Vagina (tissue), 2 donors: ENCODE data around the gene ZBP1. TPM values are rescaled to one million over a fixed set of nuclear protein-coding genes. Genes with fewer than 3 reads are reported as not detected.

Experiments
- DNase-seq, 2 donors: peaks; one replicate each; pipeline ENCODE4 v3.0.0-alpha.2; 2017; ENCODE audit errors: extremely low spot score in 2 of 2
- H3K27ac ChIP-seq: fragments of 200-600 bp; sonication (generic); one replicate; pipeline ENCODE4 v1.5.1; 2019
- H3K27me3 ChIP-seq: fragments of 200-600 bp; sonication (generic); one replicate; pipeline ENCODE4 v1.5.1; 2019
- H3K36me3 ChIP-seq, 2 donors: fragments of 200-600 bp; sonication (generic); one replicate each; pipeline ENCODE4 v1.5.1; 2017 to 2019
- H3K4me1 ChIP-seq: fragments of 200-600 bp; sonication (generic); one replicate; pipeline ENCODE4 v1.5.1; 2019
- H3K4me3 ChIP-seq, 2 donors: fragments of 200-600 bp; sonication (generic); 1 replicate in 1 of 2; 2 replicates in 1 of 2; pipeline ENCODE4 v1.5.1; 2016 to 2019
- H3K9me3 ChIP-seq: fragments of 200-600 bp; sonication (generic); one replicate; pipeline ENCODE4 v1.5.1; 2019
- CTCF ChIP-seq, 3 experiments: fragments of 450-650 bp in 2 of 3; fragments of 200-600 bp in 1 of 3; sonication (generic) in 1 of 3; IDR thresholded peaks; one replicate each; pipeline ENCODE4 v1.5.1; 2017 to 2019; ENCODE audit warnings: antibody characterized with exemption in 3 of 3, mild to moderate bottlenecking in 2 of 3, moderate library complexity in 2 of 3
- POLR2A ChIP-seq, 2 donors: fragments of 450-650 bp; IDR thresholded peaks; one replicate each; pipeline ENCODE4 v1.6.1; 2017; ENCODE audit warnings: antibody characterized with exemption in 2 of 2, mild to moderate bottlenecking in 2 of 2, moderate library complexity in 2 of 2
- POLR2AphosphoS5 ChIP-seq, 2 donors: sonication (generic); formaldehyde crosslinking; IDR thresholded peaks; one replicate each; pipeline ENCODE4 v1.9.0; 2017; ENCODE audit warnings: antibody characterized with exemption in 2 of 2, mild to moderate bottlenecking in 2 of 2, low read depth in 1 of 2; ENCODE audit not compliant: insufficient read depth in 1 of 2
- intact Hi-C: fragments of 100-400 bp; cut with DNase I; formaldehyde crosslinking; loops from one replicate; pipeline ENCODE4 v1.15.1; 2023
- total RNA-seq: library from RNA; depleted of rRNA; stranded (reverse); fragments of >200 nt; gene quantifications from one replicate; pipeline ENCODE4 v1.2.3, GENCODE V29; 2016

The ZBP1 gene
- total RNA-seq, 1 donor from 2014 or later: 0.74 TPM

- Histone ChIP-seq H3K27ac (no peak overlapping the region), H3K4me3 (no peak overlapping the region), H3K36me3 (no peaks in the 10 kb centered on the region), H3K9me3 (no peaks in the 10 kb centered on the region), H3K27me3 (no peaks in the 10 kb centered on the region), H3K4me1 (peaks cover 20% of the 10 kb centered on the region)
- TF ChIP-seq POLR2AphosphoS5 (IDR thresholded peaks at IDR 0.05; ENCODE audit: insufficient read depth in 1 of 2, low read depth in 1 of 2): no peak
- TF ChIP-seq CTCF (IDR thresholded peaks at IDR 0.05): no peak
- no peak for TF ChIP-seq POLR2A (IDR thresholded peaks at IDR 0.05)
- intact Hi-C loops: no loop called here
- no peak for DNase-seq
Observed at GRCh38 chr20:57580478-57581201, 39.6 kb downstream of the ZBP1 start.

GRCh38 chr20:57579898-57580447, 40.3 kb downstream of the ZBP1 start:
- TF ChIP-seq POLR2AphosphoS5 (IDR thresholded peaks at IDR 0.05; ENCODE audit: insufficient read depth in 1 of 2, low read depth in 1 of 2): no peak
- TF ChIP-seq POLR2A (IDR thresholded peaks at IDR 0.05): no peak
- no peak for TF ChIP-seq CTCF (IDR thresholded peaks at IDR 0.05)
- H3K36me3 ChIP-seq: no peaks in the 10 kb centered on the region
- no peaks in the 10 kb centered on the region for H3K27me3 ChIP-seq
- no peak overlapping the region for H3K4me3 ChIP-seq
- intact Hi-C loops: no loop called here
- no peak for DNase-seq
- H3K9me3 ChIP-seq: no peaks in the 10 kb centered on the region
- H3K27ac ChIP-seq: no peak overlapping the region
- peaks cover 20% of the 10 kb centered on the region for H3K4me1 ChIP-seq

DNA sequence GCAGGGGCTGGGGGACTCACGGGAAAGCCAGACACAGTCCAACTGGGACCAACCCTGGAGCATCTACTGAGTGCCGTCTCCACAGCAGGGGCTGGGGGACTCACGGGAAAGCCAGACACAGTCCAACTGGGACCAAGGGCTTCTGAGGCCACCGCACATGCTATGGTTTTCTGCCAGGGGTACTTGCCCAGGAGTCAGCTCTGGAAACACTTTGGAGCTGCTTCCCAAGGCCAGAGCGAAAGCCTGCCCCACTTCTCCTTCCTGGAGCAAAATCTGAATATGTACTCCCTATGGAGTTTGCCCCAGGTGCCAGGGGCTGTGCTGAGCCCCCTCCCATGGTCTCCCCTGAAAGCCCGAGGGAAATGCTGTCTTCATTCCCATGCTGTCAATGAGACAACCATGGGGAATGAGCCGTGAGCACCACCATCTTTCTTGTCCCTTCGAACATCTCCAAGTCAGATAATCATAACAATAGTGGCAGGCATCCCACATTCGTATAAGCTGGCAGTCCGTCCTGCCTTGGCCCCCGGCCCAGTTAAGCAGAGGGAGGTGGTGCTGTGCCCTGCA, 40.8 kb downstream of the ZBP1 start:
- intact Hi-C loops: no loop called here
- no peak for DNase-seq
- H3K9me3 ChIP-seq: no peaks in the 10 kb centered on the region
- H3K4me3 ChIP-seq: no peak overlapping the region
- peaks cover 20% of the 10 kb centered on the region for H3K4me1 ChIP-seq
- H3K27ac ChIP-seq: no peak overlapping the region
- TF ChIP-seq CTCF (IDR thresholded peaks at IDR 0.05): no peak
- TF ChIP-seq POLR2A (IDR thresholded peaks at IDR 0.05): no peak
- no peak for TF ChIP-seq POLR2AphosphoS5 (IDR thresholded peaks at IDR 0.05; ENCODE audit: insufficient read depth in 1 of 2, low read depth in 1 of 2)
- H3K27me3 ChIP-seq: no peaks in the 10 kb centered on the region
- no peaks in the 10 kb centered on the region for H3K36me3 ChIP-seq

- intact Hi-C loops: no loop called here
- H3K36me3 ChIP-seq: no peaks in the 10 kb centered on the region
- no peaks in the 10 kb centered on the region for H3K27me3 ChIP-seq
- H3K4me1 ChIP-seq: peaks cover 20% of the 10 kb centered on the region
- no peak overlapping the region for H3K27ac ChIP-seq
- H3K4me3 ChIP-seq: no peak overlapping the region
- TF ChIP-seq POLR2A (IDR thresholded peaks at IDR 0.05) (no peak), CTCF (IDR thresholded peaks at IDR 0.05) (no peak), POLR2AphosphoS5 (IDR thresholded peaks at IDR 0.05; ENCODE audit: insufficient read depth in 1 of 2, low read depth in 1 of 2) (no peak)
- DNase-seq: no peak
- H3K9me3 ChIP-seq: no peaks in the 10 kb centered on the region
Observed at GRCh38 chr20:57578476-57579165, 41.6 kb downstream of the ZBP1 start.
